HPDE6-E6E7 (cell line): ENCODE data around the gene EFR3B.
"Not testable (repeated sequence)": the region's sequence is repeated elsewhere in the genome, so short reads cannot be mapped to it uniquely, and the experiment has no call there.

Experiments used
- DNase-seq: peaks from one replicate; pipeline ENCODE4 v3.0.0; 2011; ENCODE audit warnings: missing footprints; ENCODE audit errors: extremely low spot score

EFR3B gene

DNA sequence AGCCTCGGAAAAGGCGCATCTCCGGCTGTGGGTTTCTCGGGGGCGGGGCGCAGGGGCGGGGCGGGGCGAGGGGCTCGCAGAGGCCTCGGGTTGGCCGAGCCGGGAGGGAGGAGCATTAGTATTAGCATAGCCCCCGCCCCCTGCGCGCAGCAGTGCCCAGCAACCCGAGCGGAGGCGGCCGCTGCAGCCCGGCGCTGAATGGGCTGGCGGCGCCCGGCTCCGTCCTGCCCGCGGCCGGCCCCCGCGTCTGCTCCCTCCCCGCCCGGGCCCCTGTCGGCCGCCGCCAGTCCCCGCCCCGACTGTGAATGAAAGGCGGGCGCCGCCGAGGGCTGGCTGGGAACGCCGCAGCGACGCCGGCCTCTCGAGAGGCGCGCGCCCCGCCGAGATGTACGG, at the start of gene EFR3B:
TSS of gene EFR3B (plus strand) at position 149 of the 393 bp plus-strand sequence. CDS start at position 386, 237 bp downstream.
- peak; percentile 95 for DNase-seq

- no peak for DNase-seq
Observed at GRCh38 chr2:24993406-24994145, 48.3 kb upstream of the EFR3B start.

GRCh38 chr2:24994146-24994724, 47.6 kb upstream of the EFR3B start:
- DNase-seq: no peak

GRCh38 chr2:24999097-24999496, 42.8 kb upstream of the EFR3B start:
- DNase-seq: not testable (repeated sequence)

- DNase-seq: no peak
Observed at GRCh38 chr2:25000036-25000435, 41.8 kb upstream of the EFR3B start.

DNA sequence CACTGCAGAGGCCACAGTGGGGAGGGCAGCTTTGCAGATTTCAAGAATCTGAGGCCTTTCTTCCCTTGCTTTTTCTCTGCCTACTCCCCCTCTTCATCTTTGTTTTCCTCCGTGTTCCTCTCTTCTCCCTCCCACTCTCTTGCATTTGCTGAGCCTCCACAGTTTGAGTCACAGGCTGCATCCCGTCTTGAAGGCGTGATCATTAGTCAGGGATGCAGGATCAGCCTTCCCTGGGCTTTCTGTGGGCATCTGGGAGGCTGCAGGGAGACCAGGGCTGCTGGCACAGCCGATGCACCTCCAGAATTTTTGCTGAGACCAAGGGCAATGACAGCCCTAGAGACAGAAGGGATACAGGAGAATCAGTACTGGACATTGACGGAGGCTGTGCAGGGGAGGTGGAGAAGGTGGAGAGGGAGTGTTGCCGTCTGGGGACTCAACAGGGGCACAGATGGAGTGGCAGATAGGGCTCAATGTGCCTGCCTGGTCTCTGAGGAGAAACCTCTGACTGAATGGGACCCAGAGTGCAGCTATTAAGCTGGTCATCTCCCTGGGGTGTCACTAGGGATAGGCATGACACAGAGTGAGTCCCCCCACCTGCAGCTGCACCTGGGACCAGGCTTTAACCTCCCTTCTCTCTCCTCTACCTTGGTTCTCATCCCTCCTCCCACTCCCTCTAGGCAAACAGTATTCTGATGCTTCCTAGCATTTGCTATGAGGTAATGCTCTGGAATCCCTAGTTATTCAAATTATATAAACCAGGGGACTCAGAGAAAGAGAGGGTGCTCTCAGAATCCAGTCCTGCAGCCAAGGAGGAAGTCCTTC, 41.2 kb upstream of the EFR3B start:
- no peak for DNase-seq

GRCh38 chr2:25001325-25001637, 40.6 kb upstream of the EFR3B start:
- no peak for DNase-seq

- DNase-seq: no peak
Observed at GRCh38 chr2:25002066-25002465, 39.8 kb upstream of the EFR3B start.

DNA sequence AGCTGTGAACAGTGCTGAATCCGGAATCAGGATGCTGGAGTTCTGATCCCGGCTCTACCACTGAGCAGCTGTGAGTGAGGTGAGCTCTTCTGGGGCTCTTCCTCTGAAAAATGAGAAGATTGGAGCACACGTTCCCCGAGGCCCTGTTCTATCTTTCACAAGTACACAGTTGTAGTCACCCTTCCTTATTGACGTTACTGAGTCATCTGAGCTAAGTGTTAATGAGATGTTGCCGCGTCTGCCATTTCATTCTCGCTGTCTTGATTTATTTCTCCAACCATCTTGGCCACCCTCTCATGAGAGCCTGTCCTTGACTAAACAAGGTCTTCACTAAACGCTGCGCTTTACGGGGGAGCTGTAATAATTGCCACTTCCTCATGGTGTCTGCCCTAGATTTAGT, 31.9 kb upstream of the EFR3B start:
- peak; percentile 27 for DNase-seq

- DNase-seq: not testable (repeated sequence)
Observed at GRCh38 chr2:25011342-25011741, 30.5 kb upstream of the EFR3B start.

DNA sequence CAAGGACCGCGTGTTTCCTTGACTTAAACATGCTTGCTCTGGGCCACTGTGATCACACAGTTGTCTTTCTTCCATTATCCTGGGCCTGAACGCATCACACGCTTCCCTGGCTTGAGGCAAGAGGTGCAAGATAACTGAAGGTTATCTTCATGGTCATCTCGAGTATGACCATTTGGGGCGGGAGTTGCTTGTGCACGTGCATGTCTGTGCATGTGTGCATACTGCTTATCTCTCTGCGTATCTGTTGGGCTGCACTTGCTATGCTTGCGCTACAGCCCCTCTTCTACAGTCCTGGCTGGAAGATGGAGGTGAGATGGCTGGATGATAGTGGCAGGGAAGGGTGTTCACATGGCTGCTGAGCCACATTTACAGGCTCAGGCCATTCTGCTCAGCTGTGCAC, 27.2 kb upstream of the EFR3B start:
- DNase-seq: no peak

DNA sequence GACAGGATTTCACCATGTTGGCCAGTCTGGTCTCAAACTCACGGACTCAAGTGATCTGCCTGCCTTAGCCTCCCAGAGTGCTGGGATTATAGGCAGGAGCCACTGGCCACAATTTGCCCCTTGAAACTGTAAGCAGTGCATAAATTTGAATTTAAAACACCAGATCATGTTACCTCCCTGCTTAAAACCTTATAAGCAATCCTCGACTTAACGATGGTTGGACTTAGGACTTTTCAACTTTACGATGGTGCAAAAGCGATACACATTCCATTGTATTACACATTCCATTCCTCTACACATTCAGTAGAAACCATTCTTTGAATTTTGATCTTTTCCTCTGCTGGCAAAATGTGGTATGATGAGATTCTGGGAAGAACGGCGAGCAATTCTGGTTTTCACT, 23.2 kb upstream of the EFR3B start:
- no peak for DNase-seq

DNA sequence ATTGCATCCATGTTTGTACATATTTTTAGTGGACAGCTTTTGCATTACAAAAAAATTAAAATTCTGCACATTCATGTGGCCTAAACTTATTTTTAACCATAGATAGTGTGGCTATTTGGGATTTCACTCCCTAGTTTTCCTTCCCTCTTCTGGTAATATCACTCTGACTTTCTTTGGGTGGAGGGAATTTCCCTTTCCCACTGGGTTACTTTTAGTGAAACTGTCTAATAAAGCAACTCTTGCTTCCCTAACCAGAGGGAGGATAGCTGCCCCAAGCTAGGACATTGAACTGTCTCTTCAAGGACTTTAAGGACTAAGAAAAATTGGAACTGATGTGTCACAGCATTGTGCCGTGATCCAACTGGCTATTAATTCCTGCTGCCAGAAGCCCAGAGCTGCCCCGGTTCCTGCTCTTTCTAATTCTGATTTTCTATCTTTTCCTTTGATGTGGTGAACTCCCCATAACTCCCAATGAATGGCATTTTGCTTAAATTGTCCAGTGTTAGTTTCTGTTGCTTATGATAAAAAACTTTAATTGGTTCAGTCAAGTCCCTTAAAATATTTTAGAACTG, 20.0 kb upstream of the EFR3B start:
- no peak for DNase-seq

GRCh38 chr2:25023333-25023732, 18.5 kb upstream of the EFR3B start:
- DNase-seq: no peak

DNA sequence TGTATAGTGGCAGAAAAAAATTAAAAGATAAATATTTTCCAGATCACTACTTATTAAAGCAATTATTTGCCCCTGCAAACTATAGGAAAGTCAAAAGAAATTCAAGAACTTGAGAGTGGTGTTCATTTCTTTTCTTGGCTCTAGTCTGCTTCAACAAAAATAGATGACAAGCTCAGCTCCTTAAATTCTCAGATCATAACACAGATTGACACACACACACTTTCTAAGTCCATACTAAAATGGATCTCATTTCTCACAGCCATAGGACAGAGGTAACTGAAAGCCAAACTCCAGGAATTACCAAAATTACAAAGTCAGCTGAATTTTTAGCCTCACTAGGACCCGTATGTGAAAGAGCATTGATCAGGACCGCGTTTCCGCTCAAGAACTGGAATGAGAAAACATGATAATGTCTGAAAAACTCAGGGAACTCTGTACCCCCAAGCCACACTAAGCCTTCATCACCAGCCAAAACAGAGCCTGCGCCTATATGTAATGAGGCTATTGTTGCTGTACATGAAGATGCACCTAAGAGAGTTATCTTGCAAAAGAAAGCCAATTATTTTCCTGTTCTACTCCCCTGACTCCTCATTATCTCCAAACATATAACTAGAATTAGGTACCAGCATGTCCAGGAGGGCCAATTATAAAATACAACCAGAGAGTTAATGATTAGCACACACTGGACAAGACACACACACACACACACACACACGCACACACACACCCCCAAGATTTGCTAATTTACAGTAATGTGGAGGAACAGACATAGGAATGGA, 16.5 kb upstream of the EFR3B start:
- no peak for DNase-seq

DNA sequence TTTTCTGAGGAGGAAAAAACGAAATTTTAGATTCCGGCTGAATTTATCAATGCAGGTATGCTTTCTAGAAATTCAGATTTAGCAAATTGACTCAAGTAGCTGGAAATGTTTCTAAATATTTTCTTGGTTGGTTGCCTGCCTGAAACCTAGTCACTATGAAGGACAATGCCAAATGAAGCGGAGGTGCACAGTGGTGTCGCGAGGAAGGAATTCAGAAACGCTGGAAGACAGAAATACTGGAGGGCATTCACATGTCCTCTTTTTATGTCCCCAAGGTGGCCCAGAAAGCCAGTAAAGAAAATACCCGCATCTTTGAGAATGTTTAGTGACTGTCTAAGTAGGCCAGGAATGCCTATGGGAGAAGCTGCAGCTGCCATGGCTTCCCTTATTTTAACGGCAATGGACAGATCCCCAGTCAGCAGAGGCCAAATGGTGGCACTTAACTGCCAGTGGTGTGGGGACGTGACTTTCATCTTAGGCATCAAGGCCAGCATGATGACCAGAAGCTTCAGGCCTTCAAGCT, 15.8 kb upstream of the EFR3B start:
- DNase-seq: no peak

- DNase-seq: no peak
Observed at GRCh38 chr2:25029183-25029554, 12.7 kb upstream of the EFR3B start.

- no peak for DNase-seq
Observed at GRCh38 chr2:25030702-25031101, 11.2 kb upstream of the EFR3B start.

- no peak for DNase-seq
Observed at GRCh38 chr2:25032094-25032493, 9.8 kb upstream of the EFR3B start.

GRCh38 chr2:25032901-25033300, 9.0 kb upstream of the EFR3B start:
- no peak for DNase-seq

GRCh38 chr2:25034081-25034480, 7.8 kb upstream of the EFR3B start:
- no peak for DNase-seq
